ENCODE measurements around the gene SPX.

DNA sequence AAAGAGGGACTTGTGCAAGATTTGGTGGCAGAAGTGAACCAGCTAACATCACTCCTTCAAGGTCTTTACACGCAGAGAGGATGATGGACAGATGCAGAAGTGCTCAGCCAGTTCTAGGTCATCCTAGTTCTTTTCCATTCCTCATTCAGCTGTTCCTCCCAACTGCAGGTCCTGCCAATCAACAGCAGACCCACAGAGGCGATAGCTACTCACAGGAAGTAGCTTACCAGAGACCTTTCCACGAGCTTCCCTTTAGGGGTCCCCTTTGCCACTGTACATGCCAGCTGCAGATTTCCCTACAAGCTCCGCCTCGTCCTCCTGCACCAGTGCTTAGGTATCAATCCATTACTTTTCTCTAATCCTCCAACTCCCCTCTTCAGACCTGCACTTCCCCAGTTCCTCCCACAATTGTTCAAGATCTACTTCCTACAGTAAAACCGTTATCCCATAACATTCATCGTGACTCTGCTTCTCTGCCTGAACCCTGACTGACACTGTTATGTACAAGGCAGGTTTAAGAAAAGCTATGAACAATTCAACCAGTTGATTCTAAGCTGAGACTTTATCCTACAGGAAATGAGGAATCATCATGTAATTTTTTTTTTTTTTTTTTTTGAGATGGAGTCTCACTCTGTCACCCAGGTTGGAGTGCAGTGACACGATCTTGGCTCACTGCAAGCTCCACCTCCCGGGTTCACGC is 47.2 kb upstream of the SPX start:
- TF ChIP-seq POLR2A (IDR thresholded peaks at IDR 0.05; ENCODE audit: low read length) (no peak), RARB (CRISPR knock-in tag; IDR thresholded peaks at IDR 0.05) (no peak), JUN (IDR thresholded peaks at IDR 0.05) (no peak), TP53 (CRISPR knock-in tag; IDR thresholded peaks at IDR 0.05) (no peak)
- TF ChIP-seq, protein P1, sequence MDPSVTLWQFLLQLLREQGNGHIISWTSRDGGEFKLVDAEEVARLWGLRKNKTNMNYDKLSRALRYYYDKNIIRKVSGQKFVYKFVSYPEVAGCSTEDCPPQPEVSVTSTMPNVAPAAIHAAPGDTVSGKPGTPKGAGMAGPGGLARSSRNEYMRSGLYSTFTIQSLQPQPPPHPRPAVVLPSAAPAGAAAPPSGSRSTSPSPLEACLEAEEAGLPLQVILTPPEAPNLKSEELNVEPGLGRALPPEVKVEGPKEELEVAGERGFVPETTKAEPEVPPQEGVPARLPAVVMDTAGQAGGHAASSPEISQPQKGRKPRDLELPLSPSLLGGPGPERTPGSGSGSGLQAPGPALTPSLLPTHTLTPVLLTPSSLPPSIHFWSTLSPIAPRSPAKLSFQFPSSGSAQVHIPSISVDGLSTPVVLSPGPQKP (IDR thresholded peaks at IDR 0.05; ENCODE audit: low read depth, low read length), result no peak
